Kidney capillary endothelial cell (primary cell): ENCODE results near the gene MACROH2A2.
"Not testable (repeated sequence)": the region's sequence is repeated elsewhere in the genome, so short reads cannot be mapped to it uniquely, and the experiment has no call there.

Experiments
- DNase-seq: peaks from one replicate; pipeline ENCODE4 v3.0.0-alpha.2; 2018; ENCODE audit warnings: low spot score

The MACROH2A2 gene

GRCh38 chr10:70101068-70101562, 48.5 kb downstream of the MACROH2A2 start:
- DNase-seq: not testable (repeated sequence)

GRCh38 chr10:70101668-70102067, 49.0 kb downstream of the MACROH2A2 start:
- no peak for DNase-seq

- no peak for DNase-seq
Measured at GRCh38 chr10:70106958-70107791, 54.5 kb downstream of the MACROH2A2 start.

- DNase-seq: no peak
Measured at GRCh38 chr10:70109064-70109729, 56.6 kb downstream of the MACROH2A2 start.

GRCh38 chr10:70111496-70111895, 58.9 kb downstream of the MACROH2A2 start:
- no peak for DNase-seq

GRCh38 chr10:70112071-70112470, 59.4 kb downstream of the MACROH2A2 start:
- DNase-seq: no peak

GRCh38 chr10:70114902-70115301, 62.3 kb downstream of the MACROH2A2 start:
- DNase-seq: no peak

- DNase-seq: peak; percentile 43
Measured at GRCh38 chr10:70115948-70116682, 63.5 kb downstream of the MACROH2A2 start.

- no peak for DNase-seq
Measured at GRCh38 chr10:70117646-70118045, 65.0 kb downstream of the MACROH2A2 start.

GRCh38 chr10:70118196-70118595, 65.5 kb downstream of the MACROH2A2 start:
- DNase-seq: no peak

GRCh38 chr10:70119197-70119596, 66.6 kb downstream of the MACROH2A2 start:
- no peak for DNase-seq

GRCh38 chr10:70119623-70120022, 67.0 kb downstream of the MACROH2A2 start:
- no peak for DNase-seq

- no peak for DNase-seq
Measured at GRCh38 chr10:70120417-70120816, 67.8 kb downstream of the MACROH2A2 start.

GRCh38 chr10:70121281-70121949, 68.8 kb downstream of the MACROH2A2 start:
- no peak for DNase-seq

- no peak for DNase-seq
Measured at GRCh38 chr10:70122742-70123141, 70.1 kb downstream of the MACROH2A2 start.

- DNase-seq: not testable (repeated sequence)
Measured at GRCh38 chr10:70123166-70123565, 70.5 kb downstream of the MACROH2A2 start.

GRCh38 chr10:70123817-70124216, 71.2 kb downstream of the MACROH2A2 start:
- no peak for DNase-seq

- no peak for DNase-seq
Measured at GRCh38 chr10:70124415-70124814, 71.8 kb downstream of the MACROH2A2 start.

- DNase-seq: no peak
Measured at GRCh38 chr10:70124918-70125317, 72.3 kb downstream of the MACROH2A2 start.

GRCh38 chr10:70125918-70126552, 73.4 kb downstream of the MACROH2A2 start:
- DNase-seq: no peak

GRCh38 chr10:70126700-70127395, 74.2 kb downstream of the MACROH2A2 start:
- no peak for DNase-seq
